ENCODE data around the gene SRRM5.

GRCh38 chr19:43616306-43616705 is 4.4 kb downstream of the SRRM5 start:
- TF ChIP-seq CTCF (IDR thresholded peaks at IDR 0.05; ENCODE audit: poor library complexity), result no peak
- TF ChIP-seq EZH2 (IDR thresholded peaks at IDR 0.05; ENCODE audit: borderline replicate concordance), result no peak

All from hepatocyte (in vitro differentiated cells).